Upper lobe of left lung (tissue), 4 donors: ENCODE data around the gene PFN1.

ENCODE experiments used
- CTCF ChIP-seq, 6 experiments: fragments of 450-650 bp in 4 of 6; fragments of 200-600 bp in 2 of 6; sonication (generic) in 2 of 6; IDR thresholded peaks; one replicate each; pipeline ENCODE4 v1.5.1; 2016 to 2019; ENCODE audit warnings: antibody characterized with exemption in 6 of 6
- EP300 ChIP-seq, 4 donors: sonication (generic); formaldehyde crosslinking; IDR thresholded peaks; one replicate each; pipeline ENCODE4 v1.5.1; 2017; ENCODE audit warnings: antibody characterized with exemption in 4 of 4, control low read depth in 2 of 4
- POLR2AphosphoS5 ChIP-seq, 2 donors: sonication (generic); formaldehyde crosslinking; IDR thresholded peaks; one replicate each; pipeline ENCODE4 v1.5.1; 2017; ENCODE audit warnings: antibody characterized with exemption in 2 of 2

GRCh38 chr17:4948166-4948930 lies at the start of gene PFN1:
- TF ChIP-seq CTCF (IDR thresholded peaks at IDR 0.05), result peak in 1 of 6 experiments; percentile 12
- peak in 1 of 4 donors; percentile 13 for TF ChIP-seq EP300 (IDR thresholded peaks at IDR 0.05)
- peak; percentile 78 to 79 for TF ChIP-seq POLR2AphosphoS5 (IDR thresholded peaks at IDR 0.05)
